B cell (primary cell): ENCODE data around the gene ELMO1.

ENCODE experiments used
- CTCF ChIP-seq: fragments of 200-600 bp; IDR thresholded peaks from one replicate; pipeline ENCODE4 v1.8.0; 2022; ENCODE audit warnings: antibody characterized with exemption, mild to moderate bottlenecking
- EZH2 ChIP-seq: IDR thresholded peaks from 2 replicates; pipeline ENCODE4 v1.6.1; 2012; ENCODE audit warnings: borderline replicate concordance, low read depth, mild to moderate bottlenecking, moderate library complexity, low read length; ENCODE audit not compliant: insufficient read depth, poor library complexity, severe bottlenecking

GRCh38 chr7:37116093-37116701 is 332.5 kb downstream of the ELMO1 start:
- TF ChIP-seq CTCF (no peak), EZH2 (no peak)
